Measurements from ENCODE around the gene EXOC6.

Gene EXOC6

DNA sequence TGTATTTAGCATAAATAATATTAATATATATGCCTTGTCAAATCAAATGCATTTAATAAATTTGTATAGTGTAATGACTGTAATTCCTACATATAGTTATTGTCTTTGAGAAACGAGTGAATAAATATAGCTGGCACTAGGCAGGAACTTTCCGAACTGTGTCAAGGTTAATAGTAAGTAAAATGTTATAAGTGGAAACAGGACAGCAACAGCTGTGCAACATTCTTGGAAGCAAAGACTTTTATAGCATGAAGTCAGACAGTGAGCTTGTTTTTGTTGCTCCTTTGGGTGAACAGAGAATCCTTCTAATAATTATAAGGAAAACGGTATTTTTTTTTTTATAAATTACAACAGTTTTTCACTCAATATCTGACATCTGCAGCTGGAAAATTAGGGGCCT lies 14.0 kb upstream of the EXOC6 start:
- no peak for DNase-seq (ENCODE audit: low spot score)

DNA sequence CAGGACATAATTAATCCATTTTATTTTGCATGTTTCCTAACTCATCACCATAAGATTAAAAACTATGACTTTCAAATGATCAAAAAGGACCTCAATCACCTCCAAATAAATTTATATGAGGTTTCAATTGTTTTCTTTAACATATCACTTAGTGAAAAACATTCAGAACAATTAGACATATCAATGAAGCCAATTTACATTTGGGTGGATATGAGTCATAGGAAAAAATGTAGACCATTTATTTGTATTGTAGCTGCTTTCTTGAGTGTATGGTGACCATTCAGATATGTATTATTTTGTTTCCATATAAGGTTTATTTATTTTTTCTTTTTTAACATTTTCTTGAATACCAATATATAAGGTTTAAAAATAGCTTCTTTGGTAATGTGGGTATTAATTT lies 13.3 kb upstream of the EXOC6 start:
- DNase-seq (ENCODE audit: low spot score): no peak

DNA sequence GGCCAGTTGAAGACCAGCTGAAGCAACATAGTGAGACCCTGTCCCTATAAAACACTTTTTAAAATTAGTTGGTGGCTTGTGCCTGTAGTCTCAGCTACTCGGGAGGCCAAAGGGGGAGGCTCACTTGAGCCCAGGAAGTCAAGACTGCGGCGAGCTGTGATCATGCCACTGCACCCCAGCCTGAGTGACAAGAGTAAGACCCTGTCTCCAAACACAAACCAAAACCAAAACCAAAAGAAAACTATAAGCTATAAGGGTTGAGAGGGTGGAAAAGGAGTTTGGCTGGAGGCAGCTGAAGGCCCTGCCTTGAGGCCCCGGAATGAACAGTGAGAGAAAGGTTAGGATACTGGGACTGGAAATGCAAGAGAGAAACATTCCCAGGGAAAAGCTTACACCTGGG lies 10.9 kb upstream of the EXOC6 start:
- DNase-seq (ENCODE audit: low spot score): no peak

DNA sequence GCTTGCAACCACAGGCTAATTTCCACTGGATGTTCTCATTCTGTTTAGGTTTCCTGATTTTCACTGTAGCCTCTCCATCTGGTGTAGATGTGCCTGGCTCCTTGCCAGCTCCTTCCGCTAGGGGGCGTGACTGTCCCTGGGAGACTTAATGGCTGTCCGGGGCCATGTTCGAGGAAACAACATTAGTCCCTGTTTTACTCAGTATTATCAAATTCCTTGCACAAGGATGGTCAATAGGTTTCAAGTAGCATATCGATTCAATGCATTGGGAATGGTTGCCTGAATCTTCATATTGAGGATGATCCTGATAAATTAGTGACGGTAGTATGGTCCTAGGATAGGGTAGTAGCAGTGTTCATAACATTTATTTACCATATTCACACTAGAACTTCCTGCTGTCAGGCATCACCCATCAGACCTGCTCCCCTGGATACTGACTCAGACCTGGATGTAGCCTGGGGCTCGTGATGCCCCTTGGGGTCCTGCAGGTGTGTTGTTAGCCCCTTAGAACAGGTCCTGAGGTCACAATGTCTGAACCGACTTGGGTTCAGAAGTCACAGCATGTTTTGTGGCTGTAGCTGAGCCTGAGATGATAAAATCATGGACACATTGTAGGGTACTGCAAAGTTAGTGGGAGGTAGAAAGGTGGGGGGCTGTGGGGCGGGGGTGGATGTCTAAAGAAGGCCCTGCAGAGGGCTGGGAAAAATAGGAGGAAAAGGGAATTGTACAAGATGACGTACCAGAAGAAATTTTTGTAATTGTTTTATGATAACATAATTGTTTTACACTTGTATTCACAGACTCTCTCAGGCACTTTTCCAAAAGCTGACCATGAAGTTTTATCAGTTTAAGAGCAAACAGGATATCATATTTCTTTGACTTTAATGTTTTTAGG lies 8.9 kb upstream of the EXOC6 start:
- DNase-seq (ENCODE audit: low spot score): no peak

DNA sequence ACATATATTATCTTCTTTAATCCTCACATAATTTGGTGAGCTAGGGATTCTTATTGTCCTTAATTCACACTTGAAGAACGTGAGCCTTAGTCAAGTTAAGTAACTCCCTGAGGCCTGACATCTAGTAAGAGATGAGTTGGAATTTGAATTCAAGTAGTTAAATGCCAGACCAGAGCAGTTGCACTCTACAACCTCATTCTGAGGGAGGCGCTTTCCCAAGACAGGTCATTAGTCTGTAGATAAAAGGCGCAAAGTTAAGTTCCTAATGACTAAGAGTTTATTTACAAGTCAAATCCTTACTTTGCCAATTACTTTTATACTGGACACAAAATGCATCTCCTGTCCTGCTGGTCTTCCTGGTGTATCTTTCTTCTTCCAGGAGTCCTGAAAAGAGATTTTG lies 3.6 kb upstream of the EXOC6 start:
- no peak for DNase-seq (ENCODE audit: low spot score)

DNA sequence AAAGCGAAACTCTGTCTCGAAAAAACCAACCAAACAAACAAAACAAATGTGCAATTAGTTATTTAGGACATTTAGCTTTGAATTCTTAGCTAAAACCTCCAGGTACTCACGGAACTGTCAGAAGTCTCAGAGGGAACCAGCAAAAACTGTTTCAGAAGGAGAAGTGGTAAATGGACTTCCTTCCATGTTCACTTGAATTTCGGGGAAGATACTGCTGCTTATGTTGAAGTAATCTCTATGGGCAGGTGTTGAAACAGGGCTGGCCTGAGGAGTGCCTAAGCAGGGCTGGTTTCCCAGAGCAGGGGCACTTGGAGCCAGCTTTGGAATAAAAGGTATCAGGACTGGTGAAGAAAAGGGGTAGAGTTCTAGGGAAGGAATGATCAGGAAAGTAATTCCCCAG lies 2.4 kb upstream of the EXOC6 start:
- DNase-seq (ENCODE audit: low spot score): no peak

DNA sequence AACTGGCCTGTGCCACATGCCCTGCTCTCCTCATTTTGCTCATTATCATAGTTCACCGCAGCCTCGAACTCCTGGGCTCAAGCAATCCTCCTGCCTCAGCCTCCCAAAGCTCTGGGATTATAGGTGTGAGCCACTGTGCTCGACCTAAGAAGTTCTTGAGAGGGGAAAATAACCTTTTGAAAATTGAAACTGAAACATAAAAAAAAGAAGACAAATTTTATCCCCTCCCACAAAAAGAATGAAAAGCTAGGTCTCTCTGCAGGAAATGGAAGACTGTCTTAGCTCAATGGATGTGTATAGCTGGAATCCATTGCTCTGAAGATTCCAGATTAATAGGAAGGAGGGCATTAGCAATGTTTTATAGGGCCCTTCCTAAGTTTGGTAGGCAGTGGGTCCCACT lies 2.0 kb upstream of the EXOC6 start:
- DNase-seq (ENCODE audit: low spot score): no peak

DNA sequence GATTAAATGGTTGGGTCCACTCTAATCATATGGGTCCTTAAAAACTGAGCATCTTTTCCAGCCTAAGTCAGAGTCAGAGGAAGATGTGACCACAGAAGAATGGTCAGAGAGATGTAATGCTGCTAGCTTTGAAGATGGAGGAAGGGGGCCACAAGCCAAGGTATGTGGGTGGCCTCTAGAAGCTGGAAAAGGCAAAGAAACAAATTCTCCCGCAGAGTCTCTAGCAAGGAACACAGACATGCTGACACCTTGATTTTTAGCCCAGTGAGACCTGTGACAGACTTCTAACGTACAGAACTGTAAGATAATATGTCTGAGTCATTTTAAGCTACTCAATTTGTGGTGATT lies 1.5 kb upstream of the EXOC6 start:
- DNase-seq (ENCODE audit: low spot score): no peak

DNA sequence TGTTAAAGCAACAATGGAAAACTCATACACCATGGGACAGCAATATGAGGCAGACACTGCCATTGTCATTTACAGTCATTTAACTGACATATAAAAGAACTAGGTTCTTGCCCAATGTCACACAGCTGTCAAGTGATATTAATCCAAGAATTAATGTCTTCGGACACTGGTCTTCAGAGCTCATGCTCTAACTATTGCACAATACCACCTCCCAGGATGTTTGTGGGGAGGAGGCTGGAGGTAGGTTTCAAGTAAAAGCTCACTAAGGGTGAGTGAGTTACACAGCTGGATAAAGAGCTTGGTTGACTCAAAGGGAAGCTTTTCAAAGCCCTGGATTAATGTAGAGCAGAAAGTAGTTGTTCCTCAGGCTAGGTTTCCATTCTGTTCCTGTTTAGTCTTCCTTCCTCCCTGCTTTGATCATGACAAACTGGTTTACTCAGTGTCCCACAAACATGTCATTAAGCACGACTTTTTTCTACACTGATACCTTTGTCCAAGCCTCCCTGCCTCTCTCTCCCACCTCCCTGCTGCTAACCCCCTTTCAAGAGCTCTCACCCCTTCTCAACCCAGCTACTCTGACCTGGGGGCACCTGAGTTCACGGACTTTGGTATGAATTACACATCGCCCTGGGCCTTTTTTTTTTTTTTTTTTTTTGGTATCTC lies 987 bp upstream of the EXOC6 start:
- DNase-seq (ENCODE audit: low spot score): no peak

DNA sequence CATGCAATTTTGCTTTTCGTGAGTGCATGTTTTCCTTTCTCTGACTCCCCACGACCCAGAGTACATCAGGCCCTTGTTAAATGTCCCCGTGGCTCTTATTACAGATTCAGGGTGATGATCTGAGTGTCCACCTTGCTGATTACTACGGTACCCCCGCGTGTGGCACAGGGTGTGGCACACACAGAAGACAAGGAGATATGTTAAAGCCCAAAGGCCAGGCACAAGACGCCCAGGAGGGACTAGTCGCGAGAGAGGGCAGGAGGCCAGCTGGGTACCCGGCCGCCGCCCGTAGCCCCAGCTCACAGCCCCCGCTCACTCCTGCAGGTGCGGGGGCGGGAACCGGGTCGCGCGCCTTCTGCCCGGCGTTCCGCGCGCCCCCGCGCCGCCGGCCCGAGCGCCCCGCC lies 281 bp upstream of the EXOC6 start:
- DNase-seq (ENCODE audit: low spot score): no peak

DNA sequence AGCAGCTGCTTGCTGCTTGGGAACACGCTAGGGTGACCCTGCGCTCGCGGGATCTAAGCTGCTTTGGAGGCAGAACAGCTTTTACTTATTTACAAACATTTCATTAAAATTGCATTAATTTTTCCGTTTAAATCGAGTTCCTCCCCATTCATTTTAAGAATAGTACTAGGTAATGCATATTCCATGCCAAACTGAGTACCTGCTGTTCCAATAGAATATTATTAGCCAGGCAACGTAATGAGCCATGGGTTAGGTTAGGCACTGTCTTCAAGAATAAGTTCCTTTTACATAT lies 860 bp downstream of the EXOC6 start:
- no peak for DNase-seq (ENCODE audit: low spot score)

DNA sequence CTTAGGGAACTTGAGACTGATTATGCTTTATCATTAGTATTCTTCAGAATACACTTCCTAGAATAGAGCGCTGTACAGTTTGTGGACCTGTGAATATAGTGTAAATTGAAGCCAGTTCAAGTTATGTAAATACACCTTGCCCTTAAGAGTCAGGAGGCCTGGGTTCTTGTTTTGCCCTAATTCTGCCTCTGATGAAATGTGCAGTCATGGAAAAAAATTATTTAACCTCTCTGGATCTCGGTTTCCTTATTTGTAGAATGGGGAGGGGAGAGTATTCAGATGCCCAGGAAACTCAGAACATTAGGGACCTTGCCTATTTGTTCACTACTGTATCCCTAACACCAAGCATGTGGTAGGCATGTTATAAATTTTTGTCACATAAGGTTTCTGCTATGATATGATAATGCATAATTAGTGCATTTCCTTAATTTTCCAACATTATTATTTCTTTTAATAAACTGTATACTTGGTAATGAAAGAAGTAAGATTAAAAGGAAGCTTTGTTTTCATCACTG lies 1.3 kb downstream of the EXOC6 start:
- DNase-seq (ENCODE audit: low spot score): no peak

DNA sequence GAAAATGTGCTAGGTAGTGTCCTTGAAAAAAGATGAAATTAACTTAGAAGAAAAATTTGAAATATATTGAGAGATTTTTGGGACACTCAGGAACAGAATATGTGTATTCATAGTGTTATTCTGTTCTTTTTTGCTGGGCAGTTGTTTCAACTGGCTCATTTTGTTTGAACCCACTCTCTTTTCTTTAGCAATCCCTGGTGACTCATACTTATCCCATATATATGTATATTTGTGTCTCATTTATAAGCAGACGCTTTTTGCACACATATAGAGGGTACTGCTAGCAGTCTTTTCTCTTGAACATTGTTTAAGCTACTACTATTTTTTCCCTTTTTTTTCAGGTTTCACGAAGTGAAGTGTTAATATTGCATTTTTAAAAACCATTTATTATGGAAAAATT lies 1.9 kb downstream of the EXOC6 start:
- no peak for DNase-seq (ENCODE audit: low spot score)

DNA sequence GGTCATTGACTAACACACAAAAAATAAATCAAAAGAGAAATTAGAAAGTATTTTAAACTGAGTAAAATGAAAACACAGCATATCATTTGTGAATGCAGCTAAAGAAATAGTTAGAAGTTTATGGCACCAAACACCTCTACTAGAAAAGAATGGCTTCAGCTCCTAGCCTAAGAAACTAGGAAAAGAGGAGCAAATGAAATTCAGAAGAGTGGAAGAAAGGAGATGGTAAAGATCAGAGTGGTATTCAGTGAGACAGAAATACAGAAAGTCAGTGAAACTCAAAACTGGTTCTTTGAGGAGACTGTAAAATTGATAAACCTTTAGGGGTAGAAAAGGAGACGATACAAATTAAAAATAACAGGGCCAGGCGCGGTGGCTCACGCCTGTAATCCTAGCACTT lies 2.7 kb downstream of the EXOC6 start:
- no peak for DNase-seq (ENCODE audit: low spot score)

DNA sequence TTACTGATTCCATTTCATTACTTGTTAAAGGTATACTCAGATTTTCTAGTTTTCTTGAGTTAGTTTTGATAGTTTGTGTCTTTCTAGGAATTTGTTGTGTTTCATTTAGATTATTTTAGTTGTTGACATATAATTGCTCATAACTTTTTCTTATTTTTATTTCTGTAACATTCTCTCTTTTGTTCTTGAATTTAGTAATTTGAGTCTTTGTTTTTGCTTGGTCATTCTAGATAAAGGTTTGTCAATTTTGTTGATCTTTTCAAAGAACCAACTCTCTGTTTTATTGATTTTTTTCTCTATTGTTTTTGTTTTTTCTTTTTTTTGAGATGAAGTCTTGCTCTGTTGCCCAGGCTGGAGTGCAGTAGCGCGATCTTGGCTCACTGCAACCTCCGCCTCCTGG lies 7.2 kb downstream of the EXOC6 start:
- DNase-seq (ENCODE audit: low spot score): no peak

DNA sequence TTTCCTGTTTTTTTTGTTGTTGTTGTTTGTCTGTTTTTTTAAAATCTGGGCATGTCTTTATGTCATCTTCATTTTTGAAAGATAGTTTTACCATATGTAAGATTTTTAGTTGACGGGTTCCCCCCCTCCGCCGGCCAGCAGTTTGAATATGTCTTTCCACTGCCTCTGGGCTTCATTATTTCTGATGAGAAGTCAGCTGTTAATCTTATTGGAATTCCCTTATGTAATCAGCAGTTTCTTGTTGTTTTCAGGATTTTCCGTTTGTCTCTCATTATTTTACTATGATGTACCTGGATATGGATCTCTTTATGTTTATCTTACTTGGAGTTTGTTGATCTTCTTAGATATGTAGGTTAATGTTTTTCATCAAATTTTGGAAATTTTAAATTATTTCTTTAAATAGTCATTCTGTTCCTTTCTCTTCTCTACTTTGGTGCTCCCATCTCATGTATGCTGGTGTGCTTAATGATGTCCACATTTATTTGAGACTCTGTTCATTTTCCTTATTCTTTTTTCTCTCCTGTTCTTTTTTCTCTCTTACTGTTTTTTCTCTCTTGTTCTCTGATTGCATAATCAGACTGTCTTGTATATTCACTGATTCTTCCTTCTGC lies 9.7 kb downstream of the EXOC6 start:
- DNase-seq (ENCODE audit: low spot score): no peak

DNA sequence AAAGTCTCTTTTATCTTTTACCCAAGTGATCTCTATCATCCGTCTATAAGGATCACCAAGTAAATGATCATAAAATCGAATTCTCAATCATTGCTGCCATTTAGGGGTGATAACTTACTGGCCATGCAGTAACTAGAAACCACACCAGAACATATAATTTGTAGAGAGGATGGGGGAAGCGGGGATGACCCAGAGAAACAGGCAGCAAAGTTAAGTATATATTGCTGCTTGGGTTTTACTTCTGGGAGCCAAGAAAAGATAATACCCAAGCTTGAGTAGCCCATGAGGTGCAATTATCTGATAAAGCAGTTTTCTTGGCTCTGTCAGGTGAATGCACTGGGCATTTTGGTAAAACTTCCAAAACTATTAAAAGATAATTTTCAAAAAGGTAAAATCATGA lies 18.9 kb downstream of the EXOC6 start:
- no peak for DNase-seq (ENCODE audit: low spot score)

DNA sequence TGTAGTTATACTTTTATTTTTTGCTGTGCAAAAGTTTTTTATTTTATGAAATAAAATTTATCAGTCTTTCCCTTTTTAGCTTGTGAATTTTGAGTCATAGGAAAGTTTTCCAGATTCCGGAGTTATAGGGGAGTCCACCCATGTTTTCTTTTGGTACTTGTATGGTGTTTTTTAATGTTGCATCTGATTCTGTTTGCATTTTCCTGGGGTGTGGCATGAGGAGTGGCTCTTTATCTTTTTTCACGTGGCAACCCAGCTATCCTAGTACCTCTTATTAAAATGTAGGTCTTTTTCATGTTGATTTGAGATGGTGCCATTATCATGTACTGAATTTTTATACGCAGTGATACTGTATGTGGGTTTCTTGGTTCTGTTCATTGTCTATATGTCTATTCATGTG lies 19.7 kb downstream of the EXOC6 start:
- no peak for DNase-seq (ENCODE audit: low spot score)

DNA sequence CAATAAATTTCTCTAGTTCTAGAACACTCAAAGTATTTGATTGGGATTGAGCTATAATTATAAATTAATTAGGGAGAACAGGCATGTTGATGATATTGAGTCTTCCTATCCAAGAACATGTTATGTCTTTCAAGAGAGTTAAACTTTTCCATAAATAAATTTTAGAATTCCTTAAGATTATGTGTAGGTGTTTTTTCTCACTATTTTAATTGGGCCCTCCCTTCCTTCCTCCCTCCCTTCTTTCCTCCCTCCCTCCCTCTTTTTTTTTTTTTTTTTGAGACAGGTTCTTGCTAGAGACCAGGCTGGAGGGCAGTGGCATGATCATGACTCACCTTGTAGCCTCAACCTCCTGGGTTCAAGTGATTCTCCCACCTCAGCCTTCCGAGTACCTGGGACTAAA lies 20.2 kb downstream of the EXOC6 start:
- DNase-seq (ENCODE audit: low spot score): no peak

DNA sequence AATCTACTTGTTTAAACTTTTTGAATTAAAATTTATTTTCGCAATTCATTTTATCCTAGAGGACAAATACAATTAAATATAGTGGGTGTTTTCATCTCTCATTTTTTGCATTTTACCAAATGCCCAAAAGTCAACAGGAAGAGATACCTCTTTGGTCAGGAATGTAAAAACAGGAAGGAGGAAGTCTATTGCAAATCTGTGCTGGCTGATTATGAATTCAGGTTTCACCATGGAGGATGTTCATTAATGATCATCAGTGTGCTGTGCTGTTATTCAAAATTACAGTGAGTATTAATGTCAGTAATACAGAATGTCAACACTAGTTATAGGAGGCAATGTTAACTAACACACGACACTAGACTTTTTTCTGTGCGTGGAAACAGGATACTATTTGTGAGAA lies 24.7 kb downstream of the EXOC6 start:
- DNase-seq (ENCODE audit: low spot score): no peak

DNA sequence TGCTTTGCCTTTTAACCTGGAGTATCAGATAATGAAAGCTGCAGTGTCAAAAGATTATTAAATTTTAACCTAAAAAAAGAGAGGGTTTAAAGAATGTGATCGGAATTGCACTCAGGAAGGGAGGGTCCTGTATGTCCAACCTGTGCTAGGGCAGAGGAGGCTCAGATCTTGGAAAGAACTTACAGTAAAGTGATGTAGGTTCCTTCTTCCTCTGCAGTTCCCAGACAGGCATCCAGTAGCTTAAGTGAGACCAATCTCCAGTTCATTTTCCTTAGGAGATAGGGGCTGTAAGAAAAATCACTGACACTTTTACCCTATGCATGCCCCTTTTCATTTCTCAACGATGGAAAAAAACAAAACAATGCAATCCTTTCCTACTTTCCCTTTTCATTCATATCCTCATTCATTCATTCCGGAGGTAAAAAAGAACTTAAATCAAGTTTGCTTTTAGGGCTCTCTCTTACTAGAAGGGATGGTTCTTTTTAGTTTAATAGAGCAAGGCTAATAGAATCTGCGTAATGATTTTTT lies 28.3 kb downstream of the EXOC6 start:
- no peak for DNase-seq (ENCODE audit: low spot score)

DNA sequence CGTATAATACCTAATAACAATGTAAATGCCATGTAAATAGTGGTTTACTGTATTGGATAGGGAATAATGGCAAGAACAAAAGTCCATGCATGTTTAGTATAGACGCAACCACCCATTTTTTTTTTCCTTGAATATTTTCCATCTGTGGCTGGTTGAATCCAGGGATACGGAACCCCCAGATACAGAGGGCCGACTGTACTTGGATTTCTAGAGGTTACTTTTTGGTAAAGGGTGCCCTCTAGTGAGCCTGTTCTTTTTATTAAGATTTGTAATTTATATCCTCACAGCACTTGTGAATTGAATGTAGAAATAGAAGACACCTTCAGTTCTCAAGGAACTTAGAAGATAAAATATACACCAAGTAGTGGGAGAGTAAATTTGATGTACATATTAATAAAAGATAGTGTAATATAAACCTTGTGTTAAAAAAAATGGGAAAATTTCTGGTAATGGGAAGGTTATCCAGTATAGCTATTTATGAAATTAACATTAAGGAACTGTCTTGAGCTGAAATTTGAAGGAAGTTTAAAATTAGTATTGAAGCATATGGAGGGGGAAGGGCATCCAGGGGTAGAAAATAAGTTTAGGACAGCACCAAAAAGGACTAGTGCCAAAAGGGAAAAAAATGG lies 32.0 kb downstream of the EXOC6 start:
- no peak for DNase-seq (ENCODE audit: low spot score)

DNA sequence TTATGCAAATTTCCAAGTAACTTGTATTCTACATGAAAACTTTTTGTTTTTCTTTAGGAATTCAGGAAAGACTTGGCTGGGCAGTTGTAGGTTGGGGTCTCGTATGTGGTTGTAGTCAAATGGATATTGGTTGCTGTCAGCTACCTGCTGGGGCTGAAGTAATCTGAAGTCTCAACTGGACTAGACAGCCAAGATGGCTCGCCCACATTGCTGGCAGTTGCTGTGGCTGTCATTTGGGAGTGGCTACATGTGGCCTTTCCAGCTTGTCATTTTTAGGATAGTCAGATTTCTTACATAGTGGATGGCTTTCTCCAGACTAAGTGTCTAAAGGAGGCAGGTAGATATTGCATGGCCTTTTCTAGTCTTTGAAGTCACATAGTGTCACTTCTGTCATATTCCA lies 32.6 kb downstream of the EXOC6 start:
- DNase-seq (ENCODE audit: low spot score): no peak
